IMR-90 (cell line): ENCODE results near the gene CDKN1A. TPM values are rescaled to one million over a fixed set of nuclear protein-coding genes. Genes with fewer than 3 reads are reported as not detected.

Experiments used
- ATAC-seq: fragments of 200-7000 bp; cut with Tn5 transposase; 2 replicates; pipeline ENCODE4 v1.9.1; 2020; ENCODE audit warnings: low read depth, mild to moderate bottlenecking, moderate library complexity
- BruUV-seq: library from RNA; stranded (reverse); fragments of 400-500 nt; replicated peaks from 2 replicates; lab custom pipeline; 2021; lab: Mats Ljungman, UMichigan
- CTCF ChIA-PET: fragments of 300-600 bp; formaldehyde crosslinking; extraction: SDS; loops from one replicate; lab custom pipeline; 2021; ENCODE audit warnings: antibody characterized with exemption; lab: Yijun Ruan, JAX
- POLR2A ChIA-PET: fragments of 300-600 bp; sonication (Branson Sonifier 250); formaldehyde crosslinking; loops from one replicate; lab custom pipeline; 2022; ENCODE audit warnings: antibody characterized with exemption; ENCODE audit not compliant: unreplicated experiment; lab: Charles Lee
- DNase-seq: peaks from one replicate; pipeline ENCODE4 v3.0.0; 2013
- H2AFZ ChIP-seq: replicated peaks from 2 replicates; pipeline ENCODE3; 2013; ENCODE audit warnings: low read length, mild to moderate bottlenecking; ENCODE audit not compliant: poor library complexity
- H2AK5ac ChIP-seq: 2 replicates; pipeline ENCODE4 v1.6.1; 2013; ENCODE audit warnings: low read depth, low read length, inconsistent platforms
- H2AK9ac ChIP-seq: replicated peaks from 2 replicates; pipeline ENCODE3; 2013; ENCODE audit warnings: mild to moderate bottlenecking, low read depth, low read length, moderate library complexity; ENCODE audit not compliant: poor library complexity
- H2BK120ac ChIP-seq: 2 replicates; pipeline ENCODE4 v1.6.1; 2013; ENCODE audit warnings: low read depth, low read length, inconsistent platforms
- H2BK15ac ChIP-seq: 3 replicates; pipeline ENCODE4 v1.6.1; 2013; ENCODE audit warnings: low read depth, low read length, inconsistent platforms
- H2BK20ac ChIP-seq: 2 replicates; pipeline ENCODE4 v1.6.1; 2013; ENCODE audit warnings: low read depth, mild to moderate bottlenecking, inconsistent platforms, low read length, moderate library complexity
- H2BK5ac ChIP-seq: 2 replicates; pipeline ENCODE4 v1.6.1; 2013; ENCODE audit warnings: mild to moderate bottlenecking, low read depth, low read length, inconsistent platforms; ENCODE audit not compliant: poor library complexity, severe bottlenecking
- H3K14ac ChIP-seq: replicated peaks from 2 replicates; pipeline ENCODE4 v1.6.1; 2013; ENCODE audit warnings: low read depth, low read length, inconsistent platforms
- H3K18ac ChIP-seq: 2 replicates; pipeline ENCODE4 v1.6.1; 2013; ENCODE audit warnings: low read depth, low read length, control low read depth
- H3K23ac ChIP-seq: 2 replicates; pipeline ENCODE4 v1.6.1; 2013; ENCODE audit warnings: low read depth, low read length, inconsistent platforms
- H3K27ac ChIP-seq: 2 replicates; pipeline ENCODE4 v1.5.1; 2013; ENCODE audit warnings: mild to moderate bottlenecking, control low read depth, low read length; ENCODE audit not compliant: insufficient read depth
- H3K27me3 ChIP-seq: 2 replicates; pipeline ENCODE4 v1.6.1; 2013; ENCODE audit warnings: low read length; ENCODE audit not compliant: control insufficient read depth, insufficient read depth
- H3K36me3 ChIP-seq: 2 replicates; pipeline ENCODE4 v1.6.1; 2013; ENCODE audit warnings: low read length, mixed read lengths; ENCODE audit not compliant: control insufficient read depth, insufficient read depth
- H3K4ac ChIP-seq: 2 replicates; pipeline ENCODE4 v1.6.1; 2013; ENCODE audit warnings: low read depth, low read length, inconsistent platforms
- H3K4me1 ChIP-seq: 2 replicates; pipeline ENCODE4 v1.6.1; 2013; ENCODE audit warnings: low read length, mixed read lengths; ENCODE audit not compliant: control insufficient read depth, insufficient read depth
- H3K4me2 ChIP-seq: 2 replicates; pipeline ENCODE4 v1.6.1; 2013; ENCODE audit warnings: low read depth, mild to moderate bottlenecking, control low read depth, low read length, moderate library complexity
- H3K4me3 ChIP-seq: 2 replicates; pipeline ENCODE4 v1.5.1; 2013; ENCODE audit warnings: low read depth, mild to moderate bottlenecking, control low read depth, low read length, moderate library complexity; ENCODE audit not compliant: insufficient read depth
- H3K56ac ChIP-seq: 2 replicates; pipeline ENCODE4 v1.6.1; 2013; ENCODE audit warnings: low read length, inconsistent platforms; ENCODE audit not compliant: insufficient read depth; ENCODE audit errors: extremely low read depth
- H3K79me1 ChIP-seq, 2 experiments: 2 replicates each; pipeline ENCODE4 v1.6.1; 2013; ENCODE audit warnings: low read length in 2 of 2, inconsistent platforms in 1 of 2, low read depth in 1 of 2
- H3K9ac ChIP-seq: 2 replicates; pipeline ENCODE4 v1.6.1; 2013; ENCODE audit warnings: low read depth, low read length, control low read depth
- H3K9me1 ChIP-seq: 2 replicates; pipeline ENCODE4 v1.6.1; 2013; ENCODE audit warnings: low read length, inconsistent platforms; ENCODE audit not compliant: insufficient read depth
- H3K9me3 ChIP-seq: 2 replicates; pipeline ENCODE4 v1.6.1; 2013; ENCODE audit warnings: low read length; ENCODE audit not compliant: control insufficient read depth, insufficient read depth
- H4K20me1 ChIP-seq: 2 replicates; pipeline ENCODE4 v1.6.1; 2013; ENCODE audit warnings: low read length, inconsistent platforms; ENCODE audit not compliant: insufficient read depth
- H4K5ac ChIP-seq: 2 replicates; pipeline ENCODE4 v1.6.1; 2013; ENCODE audit warnings: mild to moderate bottlenecking, low read depth, low read length, control low read depth
- H4K8ac ChIP-seq, 2 experiments: 2 replicates each; pipeline ENCODE4 v1.6.1; 2013; ENCODE audit warnings: low read depth in 2 of 2, low read length in 2 of 2, control low read depth in 1 of 2, inconsistent platforms in 1 of 2
- H4K91ac ChIP-seq: 2 replicates; pipeline ENCODE4 v1.6.1; 2013; ENCODE audit warnings: low read depth, low read length, inconsistent platforms; ENCODE audit not compliant: insufficient read depth
- CEBPB ChIP-seq: IDR thresholded peaks from 2 replicates; pipeline ENCODE4 v1.6.1; 2012; ENCODE audit warnings: low read depth, low read length, improper control_type of control experiment
- CHD1 ChIP-seq: IDR thresholded peaks from 2 replicates; pipeline ENCODE4 v1.6.1; 2012; ENCODE audit warnings: low read depth, low read length, improper control_type of control experiment
- CTCF ChIP-seq: conservative IDR thresholded peaks from 2 replicates; pipeline ENCODE4 v1.5.1; 2012; ENCODE audit warnings: mild to moderate bottlenecking, low read depth, low read length, improper control_type of control experiment
- FOS ChIP-seq: fragments of 150-350 bp; IDR thresholded peaks from 2 replicates; pipeline ENCODE4 v1.6.1; 2016; ENCODE audit warnings: low read depth, low read length
- MAFK ChIP-seq: IDR thresholded peaks from 2 replicates; pipeline ENCODE4 v1.6.1; 2012; ENCODE audit warnings: low read depth, low read length, improper control_type of control experiment
- RAD21 ChIP-seq: IDR thresholded peaks from 2 replicates; pipeline ENCODE4 v1.6.1; 2012; ENCODE audit warnings: low read length, improper control_type of control experiment
- RCOR1 ChIP-seq: IDR thresholded peaks from 2 replicates; pipeline ENCODE4 v1.6.1; 2012; ENCODE audit warnings: mild to moderate bottlenecking, low read length, improper control_type of control experiment; ENCODE audit not compliant: insufficient replicate concordance
- RFX5 ChIP-seq: IDR thresholded peaks from 2 replicates; pipeline ENCODE4 v1.8.0; 2012; ENCODE audit warnings: low read depth, mild to moderate bottlenecking, low read length, moderate library complexity
- SMC3 ChIP-seq: fragments of 150-350 bp; IDR thresholded peaks from 2 replicates; pipeline ENCODE4 v1.6.1; 2016; ENCODE audit warnings: low read depth, mild to moderate bottlenecking, antibody characterized with exemption, low read length, moderate library complexity
- WGBS, 2 experiments: methylation state at CpG; one replicate each; pipeline versions ENCODE4 v1.1.5 to v1.1.7; 2013; ENCODE audit warnings: missing lambda C conversion rate in 2 of 2; ENCODE audit not compliant: insufficient read length in 1 of 2; ENCODE audit errors: extremely low coverage in 2 of 2; 5-methylcytosine and 5-hydroxymethylcytosine counted together
- dilution Hi-C: fragments of 300-500 bp; cut with HindIII; formaldehyde crosslinking; loops from one replicate; pipeline ENCODE4 v1.14.3; 2018; ENCODE audit warnings: low sequenced_read_pairs; ENCODE audit not compliant: unreplicated experiment
- in situ Hi-C: fragments of 300-500 bp; cut with MboI; formaldehyde crosslinking; loops from 3 replicates; pipeline ENCODE4 v1.14.3; 2019; ENCODE audit warnings: low sequenced_read_pairs, inconsistent platforms, mixed read lengths
- intact Hi-C: fragments of 100-400 bp; cut with micrococcal nuclease; formaldehyde crosslinking; loops from 2 replicates; pipeline ENCODE4 v1.10.0; 2022
- polyA plus RNA-seq, 3 experiments: library from polyadenylated mRNA; depleted of rRNA; stranded (reverse); fragments of >200 nt; gene quantifications; 2 replicates each; pipeline ENCODE4 v1.2.3, GENCODE V29; 2012; ENCODE audit warnings: low replicate concordance in 1 of 3
- total RNA-seq: library from RNA; depleted of rRNA; stranded (reverse); fragments of >200 nt; gene quantifications from 2 replicates; pipeline ENCODE4 v1.2.3, GENCODE V29; 2012

The CDKN1A gene
- total and polyA plus RNA-seq, 2 of the 4 experiments (the other 2 are of a cell fraction) = 155 to 576 TPM

DNA sequence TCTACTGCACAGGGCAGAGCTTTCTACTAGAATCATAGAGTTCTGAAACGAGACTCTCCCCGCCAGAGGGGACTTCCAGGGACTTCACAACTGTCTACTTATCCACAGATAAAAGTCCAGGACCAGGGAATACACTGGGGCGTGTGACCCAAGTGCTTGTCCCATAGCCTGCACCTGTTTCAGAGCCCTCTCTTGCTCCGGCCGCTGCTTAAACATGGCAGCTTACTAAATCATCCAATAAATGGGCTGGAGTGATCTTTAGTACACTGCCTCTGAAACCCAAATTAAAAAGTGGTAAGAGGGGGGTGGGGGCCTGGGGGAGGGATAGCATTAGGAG, 10.2 kb downstream of the CDKN1A start:
- no peak overlapping the region for H3K4ac ChIP-seq
- TF ChIP-seq SMC3 (no peak), CTCF (no peak), RAD21 (no peak), CHD1 (no peak), CEBPB (no peak), FOS (no peak), RFX5 (no peak), RCOR1 (no peak), MAFK (no peak)
- no peak overlapping the region for H2AK5ac ChIP-seq
- DNase-seq (no peak), ATAC-seq (peak; percentile 21)
- 100% methylated on average over 1 of the region's 5 CpGs; no CpG with 5 or more reads in 1 of the 2 experiments for WGBS, 2 experiments
- H3K4me1 ChIP-seq = no peaks in the 10 kb centered on the region
- no peak overlapping the region for H2BK120ac ChIP-seq
- no peak overlapping the region for H3K18ac ChIP-seq
- H2BK20ac ChIP-seq = no peak overlapping the region
- H3K9me1 ChIP-seq = no peaks in the 10 kb centered on the region
- intact Hi-C loops (loop anchor here (1.0 kb wide), 1 partner anchor 71 kb away; no protein-coding TSS in a partner anchor), dilution Hi-C loops (no loop called here), in situ Hi-C loops (no loop called here)
- H3K27me3 ChIP-seq = no peaks in the 10 kb centered on the region; the same call in 1 of the 2 replicates
- no peak overlapping the region for H3K4me3 ChIP-seq
- H3K79me1 ChIP-seq = peaks cover 13 to 34% of the 10 kb centered on the region in 2 experiments; a peak in 3 of 4 replicates
- no peak overlapping the region for H3K56ac ChIP-seq
- no peaks in the 10 kb centered on the region for H3K9me3 ChIP-seq
- H4K5ac ChIP-seq = no peak overlapping the region
- H3K4me2 ChIP-seq = no peak overlapping the region
- POLR2A ChIA-PET = interaction anchor here (0.6 to 0.7 kb wide), 2 partner anchors 364 to 910 kb away, joined by 4 to 6 read pairs; no protein-coding TSS in a partner anchor
- no peak overlapping the region for H4K91ac ChIP-seq
- no peak overlapping the region for H3K23ac ChIP-seq
- H4K8ac ChIP-seq = no peak overlapping the region
- no peak overlapping the region for H3K9ac ChIP-seq
- H3K36me3 ChIP-seq = peaks cover 38% of the 10 kb centered on the region
- no peak overlapping the region for H2AK9ac ChIP-seq
- CTCF ChIA-PET = no interaction called here
- peaks cover 63% of the 10 kb centered on the region for H4K20me1 ChIP-seq
- no peak overlapping the region for H2AFZ ChIP-seq
- no peak overlapping the region for H3K14ac ChIP-seq
- H2BK15ac ChIP-seq = no peak overlapping the region
- no TSS peak for BruUV-seq
- no peak overlapping the region for H3K27ac ChIP-seq
- H2BK5ac ChIP-seq = no peak overlapping the region
